ENCODE data around the gene ARHGAP26.

- TF ChIP-seq POLR2AphosphoS5 (IDR thresholded peaks at IDR 0.05; ENCODE audit: insufficient read depth, low read depth, low read length) (no peak), POLR2A (IDR thresholded peaks at IDR 0.05; ENCODE audit: low read depth, low read length) (no peak)
Measured at GRCh38 chr5:143120460-143121134, 350.4 kb downstream of the ARHGAP26 start.
